H1 (cell line): ENCODE data around the gene KRT10. TPM values are rescaled to one million over a fixed set of nuclear protein-coding genes. Genes with fewer than 3 reads are reported as not detected.

Source experiments
- CTCF ChIA-PET: fragments of 300-600 bp; sonication (Branson Sonifier 250); formaldehyde crosslinking; loops from one replicate; lab custom pipeline; 2021; ENCODE audit not compliant: partially characterized antibody; lab: Charles Lee
- POLR2A ChIA-PET: fragments of 300-600 bp; sonication (Branson Sonifier 250); formaldehyde crosslinking; loops from one replicate; lab custom pipeline; 2021; ENCODE audit warnings: inconsistent platforms; ENCODE audit not compliant: partially characterized antibody; lab: Charles Lee
- DNase-seq, 2 experiments: peaks; one replicate each; pipeline versions ENCODE4 v3.0.0 to v3.0.0-alpha.2; 2010 to 2022; ENCODE audit warnings: low spot score in 2 of 2, low read depth in 1 of 2, mixed read lengths in 1 of 2
- FAIRE-seq: peaks from 2 replicates; lab custom pipeline; 2011; peaks lifted over from hg19 to GRCh38; lab: Jason Lieb, UNC
- H2AFZ ChIP-seq: 2 replicates; pipeline ENCODE4 v1.8.1; 2012; ENCODE audit warnings: low read length, inconsistent platforms
- H2AK5ac ChIP-seq: 2 replicates; pipeline ENCODE4 v1.6.1; 2013; ENCODE audit warnings: low read depth, low read length
- H2BK120ac ChIP-seq: replicated peaks from 2 replicates; pipeline ENCODE3; 2013; ENCODE audit warnings: low read depth, low read length, inconsistent platforms
- H2BK12ac ChIP-seq: 2 replicates; pipeline ENCODE4 v1.6.1; 2013; ENCODE audit warnings: low read depth, low read length
- H2BK15ac ChIP-seq: 2 replicates; pipeline ENCODE4 v1.6.1; 2013; ENCODE audit warnings: low read length
- H2BK20ac ChIP-seq: 2 replicates; pipeline ENCODE4 v1.6.1; 2013; ENCODE audit warnings: low read length
- H2BK5ac ChIP-seq: 2 replicates; pipeline ENCODE4 v1.6.1; 2013; ENCODE audit warnings: low read depth, low read length
- H3K14ac ChIP-seq: 2 replicates; pipeline ENCODE4 v1.6.1; 2013; ENCODE audit warnings: inconsistent platforms; ENCODE audit not compliant: insufficient read length
- H3K18ac ChIP-seq: 2 replicates; pipeline ENCODE4 v1.6.1; 2013; ENCODE audit warnings: low read length; ENCODE audit errors: extremely low read depth
- H3K23ac ChIP-seq: 2 replicates; pipeline ENCODE4 v1.6.1; 2013; ENCODE audit warnings: inconsistent platforms; ENCODE audit not compliant: insufficient read length
- H3K23me2 ChIP-seq: 2 replicates; pipeline ENCODE4 v1.6.1; 2013; ENCODE audit warnings: low read depth, low read length
- H3K27ac ChIP-seq: 2 replicates; pipeline ENCODE4 v1.6.1; 2011; ENCODE audit warnings: low read depth, low read length, inconsistent platforms
- H3K27me3 ChIP-seq, 4 experiments: replicated peaks in 1 of 4; 1 replicate in 1 of 4; 2 replicates in 3 of 4; pipeline versions ENCODE4 v1.6.1 to v1.8.1; 2011 to 2013; ENCODE audit warnings: low read length in 3 of 4, mild to moderate bottlenecking in 3 of 4, inconsistent platforms in 2 of 4, mixed read lengths in 2 of 4, moderate library complexity in 1 of 4; ENCODE audit not compliant: control insufficient read depth in 3 of 4, insufficient read depth in 3 of 4; ENCODE audit errors: extremely low read depth in 1 of 4
- H3K36me3 ChIP-seq, 4 experiments: 2 replicates each; pipeline versions ENCODE4 v1.6.1 to v1.8.1; 2011 to 2013; ENCODE audit warnings: mild to moderate bottlenecking in 4 of 4, low read length in 3 of 4, moderate library complexity in 2 of 4, control low read depth in 1 of 4, inconsistent platforms in 1 of 4; ENCODE audit not compliant: insufficient read depth in 4 of 4, control insufficient read depth in 2 of 4
- H3K4ac ChIP-seq: replicated peaks from 2 replicates; pipeline ENCODE3; 2013; ENCODE audit warnings: low read length, low read depth, mixed read lengths, inconsistent platforms; ENCODE audit not compliant: insufficient read length
- H3K4me1 ChIP-seq, 4 experiments: replicated peaks in 1 of 4; 1 replicate in 1 of 4; 2 replicates in 3 of 4; pipeline versions ENCODE4 v1.6.1 to v1.8.1; 2011 to 2013; ENCODE audit warnings: low read length in 3 of 4, inconsistent platforms in 2 of 4, mixed read lengths in 1 of 4; ENCODE audit not compliant: insufficient read depth in 4 of 4, control insufficient read depth in 3 of 4
- H3K4me2 ChIP-seq, 2 experiments: 2 replicates each; pipeline versions ENCODE4 v1.6.1 to v1.8.1; 2011 to 2013; ENCODE audit warnings: low read depth in 2 of 2, low read length in 2 of 2, control low read depth in 1 of 2, inconsistent platforms in 1 of 2, mild to moderate bottlenecking in 1 of 2; ENCODE audit not compliant: insufficient read depth in 1 of 2
- H3K4me3 ChIP-seq, 4 experiments: fragments of 200-600, 300-600 bp in 1 of 4; sonication (generic), shearing (Covaris generic), sonication (Bioruptor Twin) in 1 of 4; 2 replicates each; pipeline versions ENCODE4 v1.5.1 to v1.8.1; 2011 to 2016; ENCODE audit warnings: low read length in 4 of 4, low read depth in 3 of 4, control low read depth in 2 of 4, inconsistent platforms in 2 of 4, mild to moderate bottlenecking in 2 of 4, mixed read lengths in 1 of 4, moderate library complexity in 1 of 4; ENCODE audit not compliant: insufficient read depth in 2 of 4; ENCODE audit errors: extremely low read depth in 1 of 4
- H3K56ac ChIP-seq: replicated peaks from 2 replicates; pipeline ENCODE3; 2013; ENCODE audit warnings: low read depth, mild to moderate bottlenecking, mixed read lengths, low read length, inconsistent platforms; ENCODE audit not compliant: insufficient read length
- H3K79me1 ChIP-seq: 2 replicates; pipeline ENCODE4 v1.6.1; 2013; ENCODE audit warnings: low read depth, low read length, control low read depth
- H3K79me2 ChIP-seq, 2 experiments: 2 replicates each; pipeline versions ENCODE4 v1.6.1 to v1.8.1; 2012 to 2013; ENCODE audit warnings: low read length in 2 of 2, mild to moderate bottlenecking in 2 of 2, inconsistent platforms in 1 of 2; ENCODE audit not compliant: insufficient read depth in 2 of 2, control insufficient read depth in 1 of 2
- H3K9ac ChIP-seq, 4 experiments: replicated peaks in 1 of 4; 1 replicate in 1 of 4; 2 replicates in 3 of 4; pipeline versions ENCODE4 v1.6.1 to v1.8.1; 2011 to 2013; ENCODE audit warnings: low read depth in 3 of 4, low read length in 3 of 4, control low read depth in 2 of 4, mild to moderate bottlenecking in 2 of 4, moderate library complexity in 2 of 4, inconsistent platforms in 1 of 4; ENCODE audit errors: extremely low read depth in 1 of 4
- H3K9me3 ChIP-seq, 2 experiments: 2 replicates each; pipeline versions ENCODE4 v1.6.1 to v1.8.1; 2012 to 2013; ENCODE audit warnings: mild to moderate bottlenecking in 2 of 2, moderate library complexity in 2 of 2, control low read depth in 1 of 2, inconsistent platforms in 1 of 2, low read depth in 1 of 2, low read length in 1 of 2, mixed read lengths in 1 of 2; ENCODE audit not compliant: insufficient read depth in 2 of 2
- H4K20me1 ChIP-seq, 2 experiments: replicated peaks in 1 of 2; 2 replicates each; pipeline versions ENCODE3 to v1.8.1; 2011 to 2013; ENCODE audit warnings: inconsistent platforms in 2 of 2, low read length in 2 of 2, mild to moderate bottlenecking in 1 of 2; ENCODE audit not compliant: insufficient read depth in 2 of 2, control insufficient read depth in 1 of 2
- H4K5ac ChIP-seq: 2 replicates; pipeline ENCODE4 v1.6.1; 2013; ENCODE audit warnings: low read length, low read depth, mixed read lengths, inconsistent platforms; ENCODE audit not compliant: insufficient read length
- H4K8ac ChIP-seq: 2 replicates; pipeline ENCODE4 v1.8.0; 2013; ENCODE audit warnings: mild to moderate bottlenecking, moderate library complexity, low read length, inconsistent platforms; ENCODE audit not compliant: insufficient read depth; ENCODE audit errors: extremely low read depth
- H4K91ac ChIP-seq: replicated peaks from 2 replicates; pipeline ENCODE3; 2013; ENCODE audit warnings: low read length, mixed read lengths, inconsistent platforms; ENCODE audit not compliant: insufficient read length
- NRF1 ChIP-seq: IDR thresholded peaks from 2 replicates; pipeline ENCODE4 v1.6.1; 2011; ENCODE audit warnings: mild to moderate bottlenecking, low read depth, low read length, improper control_type of control experiment
- YY1 ChIP-seq: IDR thresholded peaks from 2 replicates; pipeline ENCODE4 v1.6.1; 2011; ENCODE audit warnings: low read depth, mild to moderate bottlenecking, low read length
- WGBS, 2 experiments: shearing (Covaris generic) in 1 of 2; methylation state at CpG; one replicate each; pipeline versions ENCODE4 v1.1.6 to v1.1.7; 2013 to 2015; ENCODE audit warnings: low lambda C conversion rate in 2 of 2, mixed read lengths in 2 of 2, inconsistent platforms in 1 of 2, low coverage in 1 of 2, missing lambda C conversion rate in 1 of 2; ENCODE audit not compliant: insufficient replicate concordance in 2 of 2, insufficient coverage in 1 of 2, insufficient read length in 1 of 2; ENCODE audit errors: extremely low coverage in 1 of 2, missing lambda C conversion rate in 1 of 2; 5-methylcytosine and 5-hydroxymethylcytosine counted together
- polyA plus RNA-seq, 7 experiments: library from polyadenylated mRNA; depleted of rRNA in 3 of 7; stranded (reverse) in 5 of 7; unstranded in 2 of 7; fragments of >200 nt in 5 of 7; fragments of 200-250 nt in 2 of 7; gene quantifications; 1 replicate in 5 of 7; 2 replicates in 1 of 7; 4 replicates in 1 of 7; pipeline versions ENCODE4 v1.2.1 to v1.2.3, GENCODE V29; 2011 to 2013; ENCODE audit warnings: missing spikeins in 2 of 7, mixed read lengths in 2 of 7
- total RNA-seq: library from RNA; stranded (reverse); fragmentation: NEBNext Ultra II Directional; extraction: Animal tissue kit (Norgen Biotek cat#: 25700); gene quantifications from 2 replicates; pipeline ENCODE4 v1.2.1, GENCODE V29; 2021

The KRT10 gene
- total and polyA plus RNA-seq, 2 of the 8 experiments (the other 6 are each of a cell fraction or from before 2014, with no cell fraction given): 3.5 to 39.4 TPM

- Histone ChIP-seq H4K91ac (no peak within 1 kb of the TSS), H2BK5ac (no peak within 1 kb of the TSS), H3K18ac (no peak within 1 kb of the TSS), H3K23ac (no peak within 1 kb of the TSS), H3K14ac (no peak within 1 kb of the TSS), H3K9me3 (no peaks in the 10 kb centered on the region), H3K9ac (no peak within 1 kb of the TSS), H3K79me2 (no peaks in the 10 kb centered on the region), H3K4me1 (no peaks in the 10 kb centered on the region), H2BK120ac (no peak within 1 kb of the TSS), H3K4me3 (no peak within 1 kb of the TSS), H3K4me2 (no peak within 1 kb of the TSS), H3K4ac (no peak within 1 kb of the TSS), H4K8ac (no peak within 1 kb of the TSS), H3K79me1 (no peaks in the 10 kb centered on the region), H2AFZ (no peak within 1 kb of the TSS), H3K56ac (no peak within 1 kb of the TSS), H3K27me3 (0 out of 7 replicates have a peak, but pooled peaks cover 0 to 3% (median 0%) of the 10 kb centered on the region in 4 experiments), H2BK15ac (no peak within 1 kb of the TSS), H3K23me2 (no peaks in the 10 kb centered on the region), H4K5ac (no peak within 1 kb of the TSS), H3K36me3 (no peaks in the 10 kb centered on the region), H3K27ac (no peak within 1 kb of the TSS), H2BK20ac (no peak within 1 kb of the TSS), H4K20me1 (no peaks in the 10 kb centered on the region), H2AK5ac (no peak within 1 kb of the TSS), H2BK12ac (no peak within 1 kb of the TSS)
- FAIRE-seq: no peak
- DNase-seq: no peak
- ChIA-PET POLR2A (no interaction called here), CTCF (interaction anchor here (1.0 kb wide), 1 partner anchor 9 kb away, joined by 3 read pairs; no protein-coding TSS in a partner anchor)
- whole genome bisulfite sequencing, 2 experiments: 82% methylated on average over 3 of the region's 3 CpGs; no CpG with 5 or more reads in 1 of the 2 experiments
- TF ChIP-seq YY1 (no peak), NRF1 (no peak)
These were observed 22.6 kb downstream of the KRT10 start, which contains the start of gene KRT28 for GRCh38 chr17:40799859-40800258. KRT28 (minus strand) TSS chr17:40799959; CDS start chr17:40799893, 66 bp downstream.
